ENCODE results near the gene NID1.
"Not testable (repeated sequence)": the region's sequence is repeated elsewhere in the genome, so short reads cannot be mapped to it uniquely, and the experiment has no call there.

Gene NID1

DNA sequence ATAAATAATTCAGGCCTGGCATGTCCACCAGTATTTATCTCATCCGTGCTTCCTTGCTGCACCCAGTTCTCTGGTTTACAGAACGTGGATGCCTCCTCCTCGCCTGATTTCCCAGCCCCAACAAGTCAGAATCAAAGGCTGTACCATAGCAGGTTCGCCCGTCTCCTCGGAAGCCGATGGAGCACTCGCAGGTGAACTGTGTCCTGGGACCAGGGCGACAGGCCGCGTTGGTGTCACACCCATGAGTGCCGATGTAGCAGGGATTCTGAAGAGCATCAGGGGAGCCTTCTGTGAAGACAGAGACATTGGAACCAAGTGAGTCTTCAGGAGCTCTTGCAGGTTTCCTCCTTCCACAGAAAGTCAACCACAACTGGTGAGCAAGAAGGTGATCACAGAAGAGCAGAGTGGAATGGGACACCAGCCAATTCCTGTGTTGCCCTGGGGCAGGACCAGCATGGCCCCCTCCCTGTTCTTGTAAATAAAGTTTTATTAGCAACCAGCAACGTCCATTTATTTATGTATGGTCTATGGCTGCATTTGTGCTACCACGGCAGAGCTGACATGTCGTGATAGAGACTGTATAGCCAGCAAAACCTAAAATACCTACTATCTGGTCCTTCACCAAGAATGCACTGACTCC is 40.8 kb downstream of the NID1 start:
- no peak for DNase-seq

DNA sequence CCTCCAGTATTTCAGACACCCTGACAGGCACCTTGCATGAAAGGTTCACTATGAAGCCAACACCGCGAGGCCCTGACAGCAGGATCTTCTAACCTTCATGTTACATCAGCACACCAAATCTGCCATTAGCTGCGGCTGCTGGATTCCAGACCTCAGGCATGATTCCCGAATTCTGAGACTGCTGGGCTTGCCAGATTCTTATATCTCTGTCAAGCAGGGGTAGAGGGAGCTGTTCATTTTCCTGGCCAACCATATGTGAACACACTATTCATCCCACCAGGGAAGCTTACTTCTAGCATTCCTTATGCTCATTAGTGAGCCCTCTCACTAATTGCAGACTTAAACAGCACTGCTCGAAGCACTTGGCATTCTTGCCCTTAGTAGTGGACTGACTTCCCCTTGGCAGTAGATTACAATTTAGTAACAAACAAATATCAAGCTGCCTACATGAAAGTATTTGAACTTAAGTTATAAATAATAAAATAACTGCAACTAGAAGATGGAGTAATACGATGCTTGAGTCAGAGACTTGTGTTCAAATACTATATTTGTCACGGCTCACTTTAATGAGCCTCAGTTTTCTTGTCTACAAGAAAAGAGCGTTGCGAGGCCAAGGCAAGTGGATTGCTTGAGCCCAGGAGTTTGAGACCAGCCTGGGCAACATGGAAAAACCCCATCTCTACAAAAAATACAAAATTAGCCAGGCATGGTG is 43.3 kb downstream of the NID1 start:
- DNase-seq, result no peak

DNA sequence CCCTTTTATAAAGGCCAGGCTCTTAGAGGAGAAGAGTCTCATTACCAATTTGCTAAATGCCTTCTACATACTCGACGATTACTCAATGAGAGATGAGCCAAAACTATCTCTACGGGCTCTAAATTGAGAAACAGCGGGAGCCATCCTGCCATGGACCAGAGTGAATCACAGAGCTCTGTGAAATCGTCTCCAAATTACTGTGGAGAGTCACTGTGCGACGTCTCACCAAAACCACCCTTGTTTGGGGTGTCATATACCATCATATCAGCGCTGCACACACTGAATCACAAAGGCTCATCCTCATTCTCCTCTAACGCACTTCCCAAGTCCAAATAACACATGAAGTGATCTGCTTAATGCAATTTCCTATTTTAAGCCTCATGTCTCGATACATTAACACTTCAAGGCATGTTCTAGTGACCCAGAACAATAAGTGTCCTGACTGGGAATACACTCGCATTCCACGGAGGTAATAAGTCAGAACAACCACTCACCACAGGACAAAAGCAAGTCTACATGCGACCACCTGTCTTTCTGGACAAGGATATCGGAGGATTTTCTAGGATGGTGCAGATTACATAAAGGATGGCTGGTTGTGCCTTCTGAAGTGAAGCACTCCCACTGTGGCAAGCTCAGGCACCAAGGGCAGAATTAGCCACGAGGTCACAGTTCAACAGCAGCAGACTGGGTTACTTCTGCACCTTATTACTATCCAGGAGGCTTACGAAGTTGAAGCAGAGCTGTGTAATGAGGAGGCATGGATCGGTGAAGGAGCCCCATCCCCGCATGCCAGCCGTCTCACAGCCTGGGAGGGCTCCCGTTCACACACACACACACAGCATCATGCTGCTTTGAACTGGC is 44.3 kb downstream of the NID1 start:
- no peak for DNase-seq

DNA sequence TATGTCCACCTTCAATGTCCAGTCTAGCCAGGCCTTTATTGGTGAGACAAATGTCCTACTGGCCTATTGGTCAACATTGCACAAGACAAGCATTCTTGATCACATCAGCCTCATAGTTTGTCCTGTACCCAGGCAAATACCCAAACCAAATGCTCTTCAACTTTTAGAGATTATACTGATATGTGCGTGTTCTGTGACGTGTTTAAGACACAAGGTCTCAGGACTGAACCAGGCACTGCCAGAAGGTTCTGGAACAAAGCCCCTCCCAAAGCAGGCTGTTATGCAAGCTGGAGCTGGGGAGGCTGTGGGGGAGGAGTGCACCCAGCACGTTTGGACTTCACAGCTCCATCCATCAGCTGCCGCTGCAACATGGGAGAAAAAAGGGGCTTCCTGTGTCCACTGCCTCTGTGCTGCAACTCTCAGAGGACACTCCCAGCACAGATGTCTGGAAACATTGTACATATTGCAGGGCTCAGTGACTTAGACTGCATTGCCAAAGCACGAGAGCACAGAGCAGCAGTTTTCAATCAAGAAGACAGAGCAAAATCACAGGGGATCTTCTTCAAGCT is 45.9 kb downstream of the NID1 start:
- no peak for DNase-seq

DNA sequence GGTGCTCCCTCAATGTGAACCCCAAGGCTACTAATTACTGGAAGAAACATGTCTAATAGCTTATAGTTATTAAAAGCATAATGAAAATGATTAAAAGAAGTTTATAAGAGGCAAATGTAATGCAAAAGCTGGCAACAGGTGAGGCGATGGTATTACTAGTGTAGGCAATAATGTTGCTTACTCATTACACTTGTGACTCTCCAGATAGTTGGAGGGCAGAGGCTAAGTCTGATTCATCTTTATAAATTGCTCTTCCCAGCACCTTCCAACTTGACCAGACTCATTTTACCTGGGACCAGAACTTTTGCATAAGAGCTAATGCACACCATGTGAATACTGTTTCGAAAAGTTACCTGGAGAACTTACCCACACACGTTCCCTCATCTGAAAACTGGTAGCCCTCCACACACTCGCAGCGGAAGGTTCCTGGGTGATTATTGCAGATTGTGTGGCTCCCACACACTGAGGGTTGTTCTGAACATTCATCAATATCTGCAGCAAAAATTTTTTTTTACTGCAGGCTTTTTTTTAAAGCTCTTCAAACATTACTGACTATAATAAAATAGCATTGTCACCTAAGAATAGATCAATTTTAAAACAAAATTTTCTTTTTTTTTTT is 48.0 kb downstream of the NID1 start:
- no peak for DNase-seq

DNA sequence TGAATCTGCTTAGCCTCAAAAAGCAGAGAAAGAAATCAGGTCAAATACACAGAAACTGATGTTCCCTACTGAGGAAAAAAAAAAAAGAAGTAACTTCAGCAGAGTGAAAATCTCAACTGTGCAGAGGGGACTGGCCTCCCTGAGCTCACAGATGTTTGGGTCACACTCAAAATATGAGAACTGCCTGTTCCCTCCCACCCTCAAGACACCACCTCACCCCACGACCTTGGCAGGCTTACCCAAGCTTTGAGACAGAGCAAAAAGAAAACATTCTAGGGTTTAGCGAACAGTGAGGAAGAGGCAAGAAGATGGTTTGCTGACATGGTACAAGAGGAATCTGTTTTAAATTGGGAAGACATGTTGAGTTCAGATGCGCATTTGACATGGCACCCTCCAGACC is 48.8 kb downstream of the NID1 start:
- DNase-seq, result no peak

DNA sequence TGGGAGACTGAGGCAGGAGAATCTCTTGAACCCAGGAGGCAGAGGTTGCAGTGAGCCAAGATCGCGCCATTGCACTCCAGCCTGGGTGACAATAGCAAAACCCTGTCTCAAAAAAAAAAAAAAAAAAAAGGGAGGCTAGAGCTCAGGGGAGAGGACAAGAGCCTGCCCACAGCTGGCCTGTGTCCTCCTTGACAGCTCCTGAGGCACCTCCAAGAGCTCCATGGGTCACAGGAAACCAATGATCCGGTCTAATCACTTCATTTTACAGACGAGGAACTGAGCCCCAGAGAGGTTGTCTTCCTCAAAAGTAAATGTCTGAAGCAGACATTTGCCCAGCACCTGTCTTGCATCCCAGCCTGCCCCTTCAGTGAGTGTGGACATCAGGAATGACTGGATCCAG is 49.4 kb downstream of the NID1 start:
- DNase-seq, result no peak

DNA sequence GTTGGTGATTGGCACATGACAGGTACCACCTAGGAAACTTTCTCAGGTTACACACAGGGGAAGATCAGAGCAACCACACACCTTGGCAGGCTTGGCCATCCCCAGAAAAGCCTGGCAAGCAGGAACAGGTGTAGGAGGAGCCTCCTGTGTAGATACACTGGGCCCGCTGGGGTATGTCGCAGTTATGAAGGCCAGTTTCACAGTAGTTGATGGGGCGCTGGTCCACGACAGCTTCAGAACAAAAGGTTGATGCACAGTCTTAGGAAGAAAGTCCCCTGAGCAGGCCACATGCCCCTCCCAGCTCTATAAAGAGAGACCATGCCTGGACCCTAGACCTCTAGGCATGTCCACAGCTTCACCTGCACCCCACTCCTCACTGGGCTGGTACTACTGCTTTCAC is 51.6 kb downstream of the NID1 start:
- DNase-seq, result no peak

DNA sequence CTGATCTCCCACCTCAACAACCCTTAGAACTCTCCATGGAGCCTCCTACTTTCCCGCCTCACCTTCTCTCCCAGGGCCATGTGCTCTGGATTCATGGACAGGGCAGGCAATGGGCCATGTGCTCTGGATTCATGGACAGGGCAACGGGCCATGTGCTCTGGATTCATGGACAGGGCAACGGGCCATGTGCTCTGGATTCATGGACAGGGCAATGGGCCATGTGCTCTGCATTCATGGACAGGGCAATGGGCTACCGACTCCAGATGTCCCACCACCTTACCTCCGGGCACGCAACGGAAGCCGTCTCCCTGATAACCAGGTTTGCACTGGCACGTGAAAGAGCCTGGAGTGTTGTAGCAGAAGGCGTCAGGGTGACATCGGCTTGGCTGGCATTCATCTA is 53.2 kb downstream of the NID1 start:
- DNase-seq, result no peak

DNA sequence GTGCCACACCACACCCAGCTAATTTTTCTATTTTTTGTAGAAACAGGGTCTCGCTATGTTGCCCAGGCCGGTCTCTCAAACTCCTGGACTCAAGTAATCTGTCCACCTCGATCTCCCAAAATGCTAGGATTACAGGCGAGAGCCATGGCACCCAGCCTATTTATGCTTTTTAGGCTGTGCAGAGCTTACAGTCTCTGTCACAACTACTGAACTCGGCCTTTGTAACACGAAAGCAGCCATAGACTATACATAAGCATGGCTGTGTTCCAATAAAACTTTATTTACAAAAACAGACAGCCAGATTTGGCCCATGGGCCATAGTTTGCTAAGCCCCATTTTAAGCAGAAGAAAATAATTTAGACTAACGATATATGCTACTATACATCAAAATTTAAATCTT is 54.4 kb downstream of the NID1 start:
- DNase-seq, result no peak

DNA sequence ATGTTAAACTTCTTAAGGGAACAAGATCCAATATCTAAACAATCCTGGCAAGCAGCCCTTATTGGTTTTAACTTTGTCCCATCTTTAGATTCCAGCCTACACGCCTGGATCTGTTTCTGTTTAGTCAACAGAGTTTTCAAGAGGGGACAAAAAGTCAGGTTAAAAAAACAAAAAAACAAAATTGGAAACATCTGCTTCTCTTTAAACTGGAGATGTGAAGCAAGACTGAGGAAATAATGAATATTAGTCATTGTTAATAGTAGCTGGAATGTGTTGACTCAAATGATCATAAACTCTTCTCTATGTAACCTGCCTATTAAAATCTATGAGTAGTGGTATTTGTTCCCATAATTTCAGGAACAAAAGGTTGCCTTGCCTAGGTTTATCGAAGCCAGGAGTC is 55.0 kb downstream of the NID1 start:
- no peak for DNase-seq

DNA sequence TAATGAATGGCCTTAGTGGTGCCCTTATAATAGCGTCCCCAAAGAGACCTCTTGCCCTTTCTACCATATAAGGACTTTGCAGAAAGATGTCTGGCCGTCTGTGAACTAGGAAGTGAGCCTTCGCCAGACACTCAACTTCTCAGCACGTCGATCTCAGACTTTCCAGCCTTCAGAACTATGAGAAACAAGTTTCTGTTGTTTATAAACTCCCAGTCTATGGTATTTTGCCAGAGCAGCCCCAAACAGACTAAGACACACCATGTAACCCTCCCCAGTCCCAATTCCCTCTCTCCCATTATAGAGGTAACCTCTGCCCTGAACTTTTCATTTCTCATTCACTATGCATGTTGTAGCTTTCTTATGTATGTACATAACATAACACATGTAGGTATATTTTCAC is 55.7 kb downstream of the NID1 start:
- DNase-seq, result no peak

DNA sequence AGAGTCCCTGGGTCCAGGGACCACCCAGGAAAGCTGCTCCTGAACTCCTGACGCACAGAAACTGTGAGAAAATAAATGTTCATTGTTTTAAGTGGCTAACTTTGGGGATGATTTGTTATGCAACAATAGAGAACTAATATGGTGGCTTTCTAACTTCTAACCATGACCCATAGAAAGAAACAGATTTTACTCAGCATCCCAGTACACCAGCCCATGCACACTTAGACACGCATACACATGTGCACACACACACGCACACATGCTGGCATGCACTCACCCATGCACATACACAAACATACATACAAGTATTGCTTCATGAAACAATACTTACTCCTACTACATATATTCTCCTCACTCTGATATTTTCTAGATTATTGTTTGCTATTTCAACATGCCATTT is 57.1 kb downstream of the NID1 start:
- no peak for DNase-seq

DNA sequence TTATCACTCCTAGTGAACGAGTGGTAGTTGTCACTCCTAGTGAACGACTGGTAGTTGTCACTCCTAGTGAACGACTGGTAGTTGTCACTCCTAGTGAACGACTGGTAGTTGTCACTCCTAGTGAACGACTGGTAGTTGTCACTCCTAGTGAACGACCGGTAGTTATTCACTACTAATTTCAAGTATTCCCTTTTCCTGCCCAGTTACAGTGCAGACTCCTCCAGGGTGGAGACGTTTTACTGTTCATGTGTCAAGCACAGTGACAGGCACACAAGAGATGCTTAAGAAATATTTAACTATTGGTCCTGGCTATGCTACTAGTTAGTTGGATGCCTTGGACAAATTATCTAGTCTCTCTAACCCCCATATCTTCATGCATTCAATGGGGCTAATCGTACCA is 61.8 kb downstream of the NID1 start:
- not testable (repeated sequence) for DNase-seq

DNA sequence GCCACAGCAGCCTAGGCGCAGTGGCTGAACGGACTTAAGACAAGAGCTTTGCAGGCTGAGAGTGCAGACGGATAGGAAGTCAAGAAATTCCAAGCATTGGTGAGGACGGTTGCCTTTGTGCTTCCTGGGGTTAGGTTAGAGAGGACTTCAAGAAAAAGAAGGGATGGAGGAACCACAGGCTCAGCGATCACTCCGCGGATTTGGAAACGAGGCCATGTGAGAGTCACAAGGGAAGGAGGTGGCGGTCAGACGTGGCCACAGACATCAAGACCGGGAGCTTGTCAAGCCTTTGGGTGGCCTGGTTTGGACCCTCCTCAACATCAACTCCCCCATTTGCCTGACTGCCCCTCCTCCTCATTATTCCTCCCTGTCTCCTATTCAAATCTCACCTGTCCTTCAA is 62.3 kb downstream of the NID1 start:
- DNase-seq, result no peak

DNA sequence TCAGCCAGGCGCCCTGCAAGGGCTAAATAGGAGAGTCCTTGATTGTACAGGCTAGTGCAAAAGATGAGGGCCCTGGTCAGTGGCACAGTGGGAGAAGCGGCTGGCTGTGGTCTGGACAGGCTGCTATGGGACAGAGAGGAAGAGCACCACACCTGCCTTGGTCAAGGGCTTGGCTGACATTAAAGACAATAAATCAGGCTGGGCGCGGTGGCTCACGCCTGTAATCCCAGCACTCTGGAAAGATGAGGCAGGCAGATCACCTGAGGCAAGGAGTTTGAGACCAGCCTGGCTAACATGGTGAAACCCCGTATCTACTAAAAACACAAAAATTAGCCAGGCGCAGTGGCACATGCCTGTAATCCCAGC is 62.9 kb downstream of the NID1 start:
- no peak for DNase-seq

DNA sequence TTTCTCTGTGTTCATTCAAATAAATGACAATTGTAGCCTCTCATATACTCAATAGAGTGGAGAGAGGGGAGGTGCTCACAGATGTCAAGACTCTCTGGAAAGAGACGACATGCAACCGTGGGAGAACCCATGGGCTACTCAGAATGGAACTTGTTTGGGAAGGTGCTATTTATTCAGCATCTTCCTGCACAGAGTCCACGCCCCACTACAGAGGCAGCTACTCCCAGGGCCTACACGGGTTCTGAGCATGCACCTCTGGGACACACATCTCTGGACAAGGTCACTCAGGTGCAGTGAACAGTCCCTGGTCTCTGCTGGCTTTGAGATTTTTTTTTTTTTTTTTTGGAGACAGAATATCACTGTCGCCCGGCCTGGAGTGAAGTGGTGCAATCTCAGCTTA is 64.1 kb downstream of the NID1 start:
- no peak for DNase-seq

DNA sequence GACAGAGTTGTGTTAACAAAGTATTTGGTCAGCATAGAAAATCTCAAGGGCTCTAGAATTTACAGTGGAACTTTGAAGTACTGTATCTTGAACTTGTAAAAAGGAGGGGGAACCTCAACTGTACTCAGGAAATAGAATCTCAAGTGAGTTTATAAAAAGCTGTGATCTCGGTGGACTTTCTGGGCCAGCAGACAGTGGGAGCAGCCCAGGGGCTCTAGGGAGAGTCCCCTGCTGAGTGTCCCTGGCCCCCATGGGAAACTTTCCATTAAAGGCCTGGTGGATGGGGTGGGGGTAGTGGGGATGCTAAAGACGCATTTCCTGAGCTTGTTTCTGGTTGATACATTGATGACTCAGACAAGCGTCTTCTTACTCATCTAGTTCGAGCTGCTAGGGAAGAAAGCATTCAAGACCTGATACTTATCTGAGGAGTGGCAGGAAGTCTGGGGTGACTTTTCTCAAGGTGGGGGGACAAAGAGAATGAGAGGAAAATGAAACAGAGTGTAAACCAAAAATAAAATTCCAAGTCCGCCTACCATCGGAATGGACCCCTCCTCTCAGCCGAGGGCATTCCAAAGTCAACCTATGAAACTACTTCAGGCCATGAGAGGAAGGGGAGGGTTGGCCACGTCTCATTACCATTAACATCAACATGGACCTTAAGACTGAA is 65.5 kb downstream of the NID1 start:
- DNase-seq, result peak; percentile 62 to 74

DNA sequence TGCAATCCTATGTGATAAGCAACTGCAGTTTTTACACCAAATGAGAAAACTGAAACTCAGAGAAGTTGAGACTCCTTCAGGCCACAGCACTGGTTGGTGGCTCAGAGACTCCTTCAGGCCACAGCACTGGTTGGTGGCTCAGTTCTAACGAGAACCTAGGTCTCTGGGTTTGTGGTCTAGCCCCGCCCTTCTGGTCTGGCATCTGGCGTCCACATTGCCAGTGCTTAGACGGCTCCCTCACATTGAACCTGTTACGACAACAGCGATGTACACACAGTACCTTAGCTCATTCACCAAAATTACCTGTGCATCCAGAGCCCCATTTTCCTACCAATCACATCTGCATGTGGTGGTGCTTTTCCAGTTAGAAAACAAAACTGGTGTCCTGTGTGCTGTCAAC is 66.1 kb downstream of the NID1 start:
- peak; percentile 36 to 55 for DNase-seq

DNA sequence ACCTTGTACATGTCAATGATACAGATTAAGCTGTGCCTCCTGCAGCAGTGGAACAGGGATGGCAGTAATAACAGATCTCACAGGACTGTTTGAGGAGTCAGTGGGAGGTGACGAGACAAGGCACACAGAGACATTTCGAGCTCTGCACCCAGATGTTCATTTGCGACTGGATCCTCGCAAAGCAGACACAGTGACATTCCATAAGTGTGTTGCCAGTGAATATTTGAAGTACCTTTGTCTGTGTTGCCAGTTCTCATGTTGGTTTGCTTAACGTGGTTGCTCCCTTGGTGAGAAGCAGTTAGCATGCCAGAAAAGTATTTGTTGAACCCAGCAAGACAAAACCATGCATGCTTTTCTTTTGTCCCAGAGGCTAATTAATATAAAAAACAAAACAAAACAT is 67.0 kb downstream of the NID1 start:
- no peak for DNase-seq

DNA sequence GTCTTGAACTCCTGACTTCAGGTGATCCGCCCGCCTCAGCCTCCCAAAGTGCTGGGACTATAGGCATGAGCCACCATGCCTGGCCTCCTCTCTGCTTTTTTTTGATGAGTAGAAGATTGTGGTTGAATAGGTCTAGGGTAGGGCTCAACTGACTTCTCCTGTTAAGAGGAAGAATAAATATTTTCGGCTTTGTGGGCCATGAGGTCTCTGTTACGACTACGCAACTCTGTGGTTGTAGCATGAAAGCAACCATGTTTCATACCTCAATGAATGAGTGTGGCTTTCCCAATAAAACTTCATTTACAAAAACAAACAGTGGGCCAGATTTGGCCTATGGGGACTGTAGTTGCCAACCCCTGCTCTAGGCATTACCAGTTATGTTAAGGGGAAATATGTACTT is 67.8 kb downstream of the NID1 start:
- no peak for DNase-seq

DNA sequence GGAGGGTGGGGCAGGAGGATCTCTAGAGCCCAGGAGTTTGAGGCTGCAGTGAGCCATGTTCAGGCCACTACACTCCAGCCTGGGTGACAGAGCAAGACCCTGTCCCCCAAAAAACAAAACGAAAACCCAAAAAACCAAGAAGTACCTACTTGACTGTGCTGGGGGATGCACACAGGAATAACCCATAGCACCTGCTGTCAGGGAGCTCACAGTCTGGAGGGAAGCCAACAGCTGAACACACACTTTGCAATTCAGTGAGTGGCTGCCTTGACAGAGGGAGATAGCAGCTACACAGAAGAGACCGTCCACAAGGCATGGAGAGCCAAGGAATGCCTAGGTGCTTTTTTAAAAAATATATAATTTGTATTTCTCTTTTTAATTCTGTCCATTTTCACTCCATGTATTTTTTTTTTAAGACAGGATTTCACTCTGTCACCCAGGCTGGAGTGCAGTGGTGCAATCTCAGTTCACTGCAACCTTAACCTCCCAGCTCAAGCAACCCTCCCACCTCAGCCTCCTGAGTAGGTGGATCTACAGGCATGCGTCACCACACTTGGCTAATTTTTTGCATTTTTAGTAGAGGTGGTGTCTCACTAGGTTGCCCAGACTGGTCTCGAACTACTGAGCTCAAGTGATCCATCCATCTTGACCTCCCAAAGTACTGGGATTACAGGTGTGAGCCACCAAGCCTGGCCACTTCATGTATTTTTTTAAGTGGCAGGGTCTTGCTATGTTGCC is 68.7 kb downstream of the NID1 start:
- no peak for DNase-seq
